Measurements from ENCODE around the gene SLX9.

Gene SLX9

DNA sequence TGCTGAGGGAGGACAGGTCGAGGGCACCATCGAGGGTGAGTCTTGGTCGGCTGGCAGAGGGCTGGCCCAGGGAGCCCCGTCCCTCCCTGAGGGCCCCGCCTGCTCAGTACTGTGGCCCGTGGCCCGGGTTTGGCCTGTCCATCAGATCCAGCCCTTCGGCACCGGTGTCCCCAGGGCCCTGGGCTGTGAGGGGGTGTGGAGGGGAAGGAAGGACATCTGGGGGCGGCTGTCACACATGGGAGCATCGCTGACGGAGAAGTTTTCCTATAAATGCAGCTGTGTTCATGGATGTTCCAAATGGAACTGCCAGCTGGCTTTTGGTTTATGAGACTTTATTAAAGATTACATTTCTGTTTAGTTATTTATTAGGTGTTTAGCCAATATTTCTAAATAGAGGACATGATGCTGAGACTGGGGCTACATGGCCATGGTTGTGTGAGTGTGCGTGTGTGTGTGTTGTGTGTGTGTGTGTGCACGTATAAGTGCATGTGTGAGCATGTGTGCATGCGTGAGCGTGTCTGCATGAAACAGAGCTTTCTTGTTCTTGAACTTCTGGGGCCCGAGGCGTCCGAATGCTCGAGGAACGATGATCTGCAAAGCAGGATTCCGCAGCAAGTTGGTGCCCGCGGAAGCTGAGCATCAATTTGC is 54.3 kb downstream of the SLX9 start:
- no peak for DNase-seq

GRCh38 chr21:44994695-44995342 is 55.0 kb downstream of the SLX9 start:
- DNase-seq: no peak

- no peak for DNase-seq
Observed at GRCh38 chr21:44995343-44995941, 55.6 kb downstream of the SLX9 start.

DNA sequence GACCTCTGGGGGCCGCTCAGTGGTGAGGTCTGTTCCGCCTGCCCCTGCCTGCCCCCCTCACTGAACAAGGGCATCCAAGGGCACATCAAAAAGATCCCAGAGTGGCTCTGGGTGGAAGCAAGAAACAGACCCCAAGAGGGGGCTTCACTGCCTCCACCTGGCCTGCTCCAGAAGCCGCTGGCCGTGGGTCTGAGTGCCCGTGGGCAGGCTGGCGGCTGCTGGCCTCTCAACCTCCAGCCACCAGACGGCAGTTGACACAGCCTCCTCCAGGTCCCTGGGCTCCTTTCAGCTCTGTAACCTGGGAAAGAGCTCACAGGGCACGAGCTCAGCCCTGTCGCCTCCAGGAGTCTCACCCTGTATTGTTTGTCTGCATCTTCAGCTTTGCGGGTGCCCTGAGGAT is 56.3 kb downstream of the SLX9 start:
- no peak for DNase-seq

DNA sequence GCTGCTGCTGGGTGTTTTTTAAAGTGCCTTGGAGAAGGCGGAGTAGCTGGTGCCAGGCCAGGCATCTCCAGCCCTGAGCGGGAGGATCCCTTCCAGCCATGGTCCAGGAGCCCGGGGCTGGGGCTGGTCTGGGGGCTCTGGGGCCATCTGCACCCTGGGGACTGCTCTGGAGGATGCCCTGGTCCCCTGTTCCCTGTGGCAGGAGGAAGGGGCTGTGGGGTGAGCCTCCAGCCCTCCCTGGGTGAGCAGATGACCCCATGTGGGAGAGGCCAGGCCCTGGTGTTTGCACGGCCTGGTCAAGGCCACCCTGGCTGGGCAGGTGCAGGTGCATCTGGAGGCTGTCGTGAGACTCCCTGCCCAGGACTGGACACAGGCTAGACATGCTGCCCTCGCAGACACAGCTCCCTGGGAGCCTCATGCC is 56.7 kb downstream of the SLX9 start:
- DNase-seq: no peak

GRCh38 chr21:44996983-44997936 is 57.4 kb downstream of the SLX9 start:
- DNase-seq: no peak

- DNase-seq: no peak
Observed at GRCh38 chr21:44998086-44998620, 58.3 kb downstream of the SLX9 start.

GRCh38 chr21:44998621-44999427 is 59.0 kb downstream of the SLX9 start:
- no peak for DNase-seq

GRCh38 chr21:44999428-44999971 is 59.7 kb downstream of the SLX9 start:
- DNase-seq: no peak

DNA sequence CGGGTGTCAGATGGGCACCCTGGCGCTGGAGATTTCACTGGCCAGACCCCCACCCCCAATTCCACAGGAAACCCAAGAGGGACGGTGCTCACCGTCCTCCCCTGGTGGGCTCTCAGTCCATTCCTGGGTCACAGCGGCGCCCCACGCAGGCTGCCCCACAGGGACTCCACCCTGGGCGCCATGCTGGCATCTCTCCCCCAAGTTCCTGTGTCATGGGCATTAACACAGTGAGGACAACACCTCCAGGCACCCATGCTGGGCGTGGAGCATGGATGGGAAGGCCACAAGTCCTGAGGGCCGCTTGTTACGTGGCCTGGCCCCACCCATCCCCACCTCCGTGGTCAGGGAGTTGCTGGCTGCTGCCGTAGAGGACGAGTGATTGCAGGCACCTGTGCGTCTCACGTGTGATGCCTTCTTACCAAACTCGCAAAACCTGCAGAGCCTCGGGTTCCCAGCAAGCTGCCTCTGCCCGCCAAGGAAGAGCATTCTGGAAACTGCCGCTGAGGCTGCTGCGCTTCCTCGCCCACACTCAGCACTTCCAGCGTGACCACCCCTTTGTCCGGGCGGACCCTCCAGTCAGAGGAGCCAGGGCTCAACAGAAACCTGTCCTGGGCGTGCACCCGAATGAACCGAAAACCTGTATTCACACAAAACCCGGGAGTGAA is 60.3 kb downstream of the SLX9 start:
- DNase-seq: no peak

GRCh38 chr21:45000637-45001133 is 60.9 kb downstream of the SLX9 start:
- no peak for DNase-seq

GRCh38 chr21:45001134-45002095 is 61.6 kb downstream of the SLX9 start:
- DNase-seq: no peak

DNA sequence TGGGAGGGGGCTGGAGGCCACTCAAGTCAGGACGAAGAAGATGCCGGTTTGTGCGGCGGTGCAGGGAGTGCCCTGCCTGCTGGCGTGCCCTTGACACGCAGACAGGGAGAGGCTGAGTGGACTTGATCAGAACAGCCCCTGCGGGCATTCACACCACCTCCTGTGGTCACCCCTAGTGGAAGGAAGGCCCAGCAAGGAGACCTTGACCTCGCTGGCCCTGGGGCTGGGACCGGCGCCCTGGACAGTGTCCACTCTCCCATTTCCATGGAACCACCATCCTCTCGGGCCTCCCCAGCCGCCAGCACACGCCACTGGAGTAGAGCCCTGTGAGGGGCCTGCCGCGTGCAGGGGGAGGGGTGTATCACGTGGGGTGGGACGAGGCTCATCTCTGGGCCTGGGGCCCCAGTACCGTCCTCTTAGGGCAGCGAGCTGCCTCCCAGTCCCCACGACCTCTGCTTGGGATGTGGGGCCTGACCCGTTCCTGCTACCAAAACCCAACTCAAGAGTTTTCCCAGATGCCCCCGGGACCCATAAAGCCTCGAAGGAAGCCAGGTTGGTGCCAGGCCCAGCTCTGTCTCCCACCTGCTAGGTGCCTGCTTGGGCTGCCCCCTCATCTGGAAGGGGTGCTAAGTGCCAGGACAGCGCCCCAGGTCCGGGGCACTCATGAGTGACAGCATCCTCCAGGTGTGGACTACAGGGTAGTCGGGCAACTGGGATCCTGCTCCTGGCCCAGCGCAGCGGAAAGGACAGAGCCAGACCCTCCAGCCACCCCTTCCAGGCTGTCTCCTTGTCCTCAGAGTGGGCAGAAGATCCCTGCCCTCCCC is 62.8 kb downstream of the SLX9 start:
- DNase-seq: no peak

DNA sequence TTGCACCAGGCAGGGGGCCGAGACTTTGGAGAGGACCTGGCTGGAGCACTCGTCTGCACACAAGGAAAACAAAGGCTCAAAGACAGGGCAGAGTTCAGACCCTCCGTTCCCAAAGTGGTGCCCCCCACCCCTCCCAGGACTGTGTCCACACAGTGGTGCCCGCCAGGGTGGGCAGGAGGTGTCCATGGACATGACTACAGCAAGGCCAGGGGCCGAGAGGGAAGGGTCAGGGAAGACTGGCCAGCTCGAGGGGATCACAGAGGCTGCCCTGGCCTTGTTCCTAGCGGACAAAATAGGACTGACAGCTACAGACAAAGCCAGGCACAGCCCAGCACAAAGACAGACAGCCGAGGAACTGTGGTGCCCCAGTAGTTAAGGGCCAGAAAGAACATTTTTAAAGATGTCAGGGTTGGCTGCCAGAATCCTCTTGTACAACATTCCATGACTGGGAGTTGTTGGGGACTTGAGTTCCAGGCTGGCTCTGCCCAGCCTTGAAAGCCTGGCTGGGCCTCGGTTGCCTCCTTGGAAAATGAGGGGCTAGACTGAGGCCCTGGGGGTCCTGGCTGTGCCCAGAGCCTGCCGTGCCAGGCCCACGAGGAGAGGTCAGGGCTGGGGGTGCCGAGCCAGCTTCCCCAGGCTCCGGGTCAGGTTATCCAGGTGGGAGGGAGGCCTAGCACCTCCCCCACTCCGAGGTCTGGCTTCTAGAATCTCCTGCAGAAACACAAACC is 63.7 kb downstream of the SLX9 start:
- no peak for DNase-seq

DNA sequence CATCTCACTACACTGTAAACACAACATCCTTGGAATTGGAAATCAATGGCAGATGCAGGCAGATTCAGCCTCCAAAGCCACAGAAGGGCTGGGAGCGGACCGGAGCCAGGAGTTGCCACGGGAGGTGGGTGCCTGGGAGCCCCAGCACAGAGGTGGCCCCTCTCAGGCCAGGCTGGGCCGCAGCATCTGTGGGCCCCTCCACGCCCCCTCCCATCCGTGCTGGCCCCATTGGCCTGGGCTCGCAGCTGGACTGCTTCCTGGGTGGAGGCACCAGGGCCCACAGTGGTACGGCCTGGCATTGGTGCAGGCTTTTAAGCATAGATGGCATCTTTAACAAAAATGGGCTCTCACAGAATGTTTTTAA is 64.2 kb downstream of the SLX9 start:
- no peak for DNase-seq

GRCh38 chr21:45004481-45005247 is 64.8 kb downstream of the SLX9 start:
- peak in 1 of 2 donors; percentile 54 for DNase-seq

DNA sequence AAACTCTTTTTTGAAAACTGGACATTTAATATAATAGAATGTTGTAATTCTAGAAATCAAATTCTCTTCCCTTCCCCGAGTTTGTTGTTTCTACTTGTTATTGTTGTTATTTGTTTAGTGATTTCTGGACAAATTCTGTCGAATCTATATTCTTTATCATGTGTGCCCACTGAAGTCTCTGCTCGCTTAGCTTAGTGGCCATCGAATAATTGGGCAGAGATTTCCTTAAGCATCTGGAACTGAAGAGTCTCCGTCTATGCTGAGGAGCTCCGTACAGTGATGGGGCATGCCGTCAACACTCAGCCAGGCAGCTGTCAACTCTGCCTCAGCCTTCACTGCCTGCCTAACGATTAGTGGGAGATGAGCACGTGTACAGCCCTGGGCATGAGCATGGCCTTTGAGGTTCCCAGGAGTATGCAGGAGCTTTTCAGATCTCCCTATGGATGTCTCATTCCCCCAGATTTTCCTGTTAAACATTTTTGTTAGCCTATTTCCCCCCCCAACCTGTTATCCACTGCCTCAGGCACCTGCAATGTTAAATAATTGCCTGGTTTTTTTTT is 66.8 kb downstream of the SLX9 start:
- DNase-seq: no peak
